ENCODE data around the gene PSRC1.

DNA sequence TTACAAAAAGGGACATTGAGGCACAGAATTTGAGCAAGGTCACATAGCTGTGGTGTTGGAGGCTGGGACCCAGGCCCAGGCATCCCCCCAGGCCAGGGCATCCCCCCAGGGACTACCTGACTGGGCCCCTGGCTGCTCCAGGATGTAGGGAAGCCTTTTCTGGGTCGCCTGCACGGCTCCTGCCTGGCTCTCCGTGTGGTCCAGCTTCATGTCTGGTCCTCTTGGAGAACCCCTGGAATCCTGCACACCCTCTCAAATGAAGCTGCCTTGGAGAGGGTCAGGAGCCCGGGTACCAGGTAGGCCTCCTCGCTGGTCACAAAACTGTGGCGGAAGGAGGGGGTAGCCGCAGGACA lies 34.5 kb downstream of the PSRC1 start:
- TF ChIP-seq SUZ12 (IDR thresholded peaks at IDR 0.05) (no peak), TARDBP (IDR thresholded peaks at IDR 0.05) (no peak), ELF4 (IDR thresholded peaks at IDR 0.05) (no peak), SP1 (IDR thresholded peaks at IDR 0.05) (no peak), FOXK2 (IDR thresholded peaks at IDR 0.05) (no peak), L3MBTL2 (conservative IDR thresholded peaks at IDR 0.05) (no peak), NFRKB (IDR thresholded peaks at IDR 0.05) (no peak), FOXA1 (IDR thresholded peaks at IDR 0.05) (no peak), BHLHE40 (IDR thresholded peaks at IDR 0.05; ENCODE audit: borderline replicate concordance) (no peak), ARNT (IDR thresholded peaks at IDR 0.05) (no peak), PKNOX1 (IDR thresholded peaks at IDR 0.05) (no peak), FOXM1 (IDR thresholded peaks at IDR 0.05; ENCODE audit: borderline replicate concordance) (no peak), CTBP1 (IDR thresholded peaks at IDR 0.05; ENCODE audit: borderline replicate concordance) (no peak)

Data from HEK293T (cell line).